BLaER1 treated with 17β-estradiol and CSF1 and Interleukin-3, amounts not matched to agents 10 nM and 100 nM (cell line): ENCODE results near the gene FGFBP1.
"Not testable (repeated sequence)": the region's sequence is repeated elsewhere in the genome, so short reads cannot be mapped to it uniquely, and the experiment has no call there.

Experiments used
- H3K27ac ChIP-seq, 11 experiments: shearing (Covaris generic); formaldehyde crosslinking; 2 replicates each; pipeline ENCODE4 v1.8.1; 2022
- H3K27me3 ChIP-seq, 11 experiments: shearing (Covaris generic); formaldehyde crosslinking; 2 replicates each; pipeline ENCODE4 v1.8.1; 2022
- H3K36me3 ChIP-seq, 11 experiments: shearing (Covaris generic); formaldehyde crosslinking; 2 replicates each; pipeline ENCODE4 v1.8.1; 2022
- H3K4me1 ChIP-seq, 10 experiments: shearing (Covaris generic); formaldehyde crosslinking; 2 replicates each; pipeline ENCODE4 v1.8.1; 2022
- H3K4me2 ChIP-seq, 11 experiments: shearing (Covaris generic); formaldehyde crosslinking; 2 replicates each; pipeline ENCODE4 v1.8.1; 2022
- H3K4me3 ChIP-seq, 10 experiments: shearing (Covaris generic); formaldehyde crosslinking; 2 replicates each; pipeline ENCODE4 v1.8.1; 2022
- H3K9ac ChIP-seq, 11 experiments: shearing (Covaris generic); formaldehyde crosslinking; 2 replicates each; pipeline ENCODE4 v1.8.1; 2022
- H3K9me3 ChIP-seq, 11 experiments: shearing (Covaris generic); formaldehyde crosslinking; replicated peaks in 1 of 11; 2 replicates each; pipeline ENCODE4 v1.8.1; 2022
- H4K20me1 ChIP-seq, 11 experiments: shearing (Covaris generic); formaldehyde crosslinking; 2 replicates each; pipeline ENCODE4 v1.8.1; 2022
- Cebpa-rat ChIP-seq, 11 experiments: shearing (Covaris generic); IDR thresholded peaks; 2 replicates each; pipeline ENCODE4 v1.8.1; 2022

FGFBP1 gene

DNA sequence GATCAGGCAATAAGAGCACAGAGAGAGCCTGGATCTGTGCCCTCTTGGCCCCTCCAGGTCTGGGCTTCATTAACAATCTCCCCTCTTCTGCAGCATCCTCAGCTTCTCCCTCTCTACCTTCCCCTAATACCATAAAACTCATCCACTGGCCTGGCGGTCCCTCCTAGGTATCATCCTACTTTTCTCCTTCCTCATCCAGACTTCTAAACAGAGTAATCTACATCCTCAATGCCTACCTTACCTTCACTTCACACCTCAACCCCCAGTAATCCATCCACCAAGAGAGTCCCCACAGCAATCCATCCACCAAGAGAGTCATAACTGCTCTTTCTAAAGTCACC lies 17.0 kb downstream of the FGFBP1 start:
- Histone ChIP-seq H4K20me1 (no peaks in the 10 kb centered on the region), H3K9me3 (peaks cover 3 to 9% (median 4%) of the 10 kb centered on the region in 11 experiments; a peak in 20 of 22 replicates), H3K9ac (no peak overlapping the region), H3K27ac (no peak overlapping the region), H3K4me3 (no peak overlapping the region), H3K36me3 (no peaks in the 10 kb centered on the region), H3K4me2 (no peak overlapping the region), H3K4me1 (no peaks in the 10 kb centered on the region), H3K27me3 (no peaks in the 10 kb centered on the region)
- no peak for TF ChIP-seq Cebpa-rat (IDR thresholded peaks at IDR 0.05)

GRCh38 chr4:15920723-15921591 lies 17.6 kb downstream of the FGFBP1 start:
- no peaks in the 10 kb centered on the region for H3K4me1 ChIP-seq
- no peak overlapping the region for H3K4me2 ChIP-seq
- H3K27ac ChIP-seq: no peak overlapping the region
- no peaks in the 10 kb centered on the region for H4K20me1 ChIP-seq
- no peaks in the 10 kb centered on the region for H3K27me3 ChIP-seq
- TF ChIP-seq Cebpa-rat (IDR thresholded peaks at IDR 0.05): no peak
- H3K9ac ChIP-seq: no peak overlapping the region
- H3K4me3 ChIP-seq: no peak overlapping the region
- H3K9me3 ChIP-seq: peaks cover 9 to 15% (median 10%) of the 10 kb centered on the region in 11 experiments
- no peaks in the 10 kb centered on the region for H3K36me3 ChIP-seq

- Histone ChIP-seq H3K36me3 (peaks cover 0 to 2% (median 0%) of the 10 kb centered on the region in 11 experiments; a peak in 1 of 22 replicates), H3K27ac (no peak overlapping the region)
Observed at GRCh38 chr4:15918484-15919129, 19.9 kb downstream of the FGFBP1 start.

GRCh38 chr4:15917297-15917696 lies 21.2 kb downstream of the FGFBP1 start:
- Histone ChIP-seq H3K27me3 (no peaks in the 10 kb centered on the region), H3K9ac (no peak overlapping the region), H3K27ac (no peak overlapping the region), H3K4me3 (no peak overlapping the region), H3K9me3 (peaks cover 17 to 27% (median 24%) of the 10 kb centered on the region in 11 experiments), H3K36me3 (peaks cover 0 to 2% (median 0%) of the 10 kb centered on the region in 11 experiments; a peak in 1 of 22 replicates), H3K4me1 (peaks cover 3 to 15% (median 13%) of the 10 kb centered on the region in 10 experiments; a peak in 18 of 20 replicates), H3K4me2 (no peak overlapping the region), H4K20me1 (no peaks in the 10 kb centered on the region)
- no peak for TF ChIP-seq Cebpa-rat (IDR thresholded peaks at IDR 0.05)

More at GRCh38 chr4:15918484-15919129, 19.9 kb downstream of the FGFBP1 start:
- H3K27me3 ChIP-seq: no peaks in the 10 kb centered on the region
- no peak overlapping the region for H3K4me2 ChIP-seq
- H4K20me1 ChIP-seq: no peaks in the 10 kb centered on the region
- TF ChIP-seq Cebpa-rat (IDR thresholded peaks at IDR 0.05): no peak
- H3K9ac ChIP-seq: no peak overlapping the region
- H3K4me1 ChIP-seq: peaks cover 0 to 2% (median under 1%) of the 10 kb centered on the region in 10 experiments; a peak in 7 of 20 replicates
- H3K4me3 ChIP-seq: no peak overlapping the region
- H3K9me3 ChIP-seq: peaks cover 17 to 27% (median 24%) of the 10 kb centered on the region in 11 experiments

- H3K27ac ChIP-seq, H3K36me3 ChIP-seq, H3K9ac ChIP-seq, H3K27me3 ChIP-seq, H3K4me3 ChIP-seq, H3K4me2 ChIP-seq, H4K20me1 ChIP-seq: not testable (repeated sequence)
- peaks cover 17 to 27% (median 24%) of the 10 kb centered on the region in 11 experiments for H3K9me3 ChIP-seq
- H3K4me1 ChIP-seq: peaks cover 9 to 25% (median 22%) of the 10 kb centered on the region in 10 experiments; a peak in 18 of 20 replicates
Observed at GRCh38 chr4:15916358-15916757, 22.2 kb downstream of the FGFBP1 start.

DNA sequence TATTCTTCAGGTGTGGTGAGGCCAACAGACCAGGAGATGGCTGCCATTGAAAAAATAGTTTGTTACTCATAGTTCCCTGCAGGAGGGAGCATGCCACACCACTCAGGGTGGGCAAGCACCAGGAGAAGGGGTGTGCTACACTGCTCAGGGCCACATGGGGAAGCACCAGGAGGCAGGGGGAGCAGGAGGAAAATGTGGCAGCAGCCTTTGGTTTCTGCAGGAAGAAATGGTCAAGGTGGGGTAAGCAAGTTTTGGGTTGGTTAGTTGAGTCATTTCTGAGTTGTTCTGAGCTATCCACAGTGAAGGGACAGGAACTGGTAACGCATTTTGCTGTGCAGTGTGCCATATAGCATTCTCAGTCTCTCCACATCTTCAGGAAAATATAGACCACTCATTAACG lies 23.8 kb downstream of the FGFBP1 start:
- H3K4me2 ChIP-seq: no peak overlapping the region
- H3K27ac ChIP-seq: no peak overlapping the region
- TF ChIP-seq Cebpa-rat (IDR thresholded peaks at IDR 0.05): no peak
- H3K36me3 ChIP-seq: peaks cover 0 to 2% (median 0%) of the 10 kb centered on the region in 11 experiments; a peak in 1 of 22 replicates
- H3K4me1 ChIP-seq: peaks cover 9 to 33% (median 28%) of the 10 kb centered on the region in 10 experiments; a peak in 18 of 20 replicates
- no peak overlapping the region for H3K9ac ChIP-seq
- no peak overlapping the region for H3K4me3 ChIP-seq
- H4K20me1 ChIP-seq: no peaks in the 10 kb centered on the region
- peaks cover 17 to 27% (median 24%) of the 10 kb centered on the region in 11 experiments for H3K9me3 ChIP-seq
- H3K27me3 ChIP-seq: no peaks in the 10 kb centered on the region

- no peak overlapping the region for H3K9ac ChIP-seq
- H3K27ac ChIP-seq: no peak overlapping the region
- TF ChIP-seq Cebpa-rat (IDR thresholded peaks at IDR 0.05): no peak
- H3K36me3 ChIP-seq: peaks cover 0 to 2% (median 0%) of the 10 kb centered on the region in 11 experiments; a peak in 1 of 22 replicates
- no peaks in the 10 kb centered on the region for H4K20me1 ChIP-seq
- H3K9me3 ChIP-seq: peaks cover 17 to 27% (median 24%) of the 10 kb centered on the region in 11 experiments
- peaks cover 9 to 33% (median 28%) of the 10 kb centered on the region in 10 experiments; a peak in 18 of 20 replicates for H3K4me1 ChIP-seq
- no peaks in the 10 kb centered on the region for H3K27me3 ChIP-seq
- no peak overlapping the region for H3K4me2 ChIP-seq
- no peak overlapping the region for H3K4me3 ChIP-seq
Observed at GRCh38 chr4:15914291-15914690, 24.2 kb downstream of the FGFBP1 start.

GRCh38 chr4:15913631-15913970 lies 24.9 kb downstream of the FGFBP1 start:
- Histone ChIP-seq H4K20me1 (no peaks in the 10 kb centered on the region), H3K9me3 (peaks cover 17 to 30% (median 24%) of the 10 kb centered on the region in 11 experiments), H3K36me3 (peaks cover 0 to 2% (median 0%) of the 10 kb centered on the region in 11 experiments; a peak in 1 of 22 replicates), H3K4me3 (no peak overlapping the region), H3K27me3 (no peaks in the 10 kb centered on the region), H3K4me1 (peaks cover 9 to 33% (median 28%) of the 10 kb centered on the region in 10 experiments; a peak in 18 of 20 replicates), H3K9ac (no peak overlapping the region), H3K4me2 (peak overlapping the region in 8 of 11 experiments; percentile 50 to 76 (median 66); a peak in 13 of 22 replicates), H3K27ac (no peak overlapping the region)
- no peak for TF ChIP-seq Cebpa-rat (IDR thresholded peaks at IDR 0.05)
